K562 (cell line): Measurements from ENCODE around the gene IQCC. TPM values are rescaled to one million over a fixed set of nuclear protein-coding genes. Genes with fewer than 3 reads are reported as not detected.

Experiments used
- ATAC-seq: fragments of 200-7000 bp; cut with Tn5 transposase; 3 replicates; pipeline ENCODE4 v1.9.1; 2020; ENCODE audit warnings: moderate library complexity
- BruUV-seq: library from RNA; stranded (reverse); fragments of 400-500 nt; replicated peaks from 2 replicates; lab custom pipeline; 2021; lab: Mats Ljungman, UMichigan
- CTCF ChIA-PET: fragments of 300-600 bp; formaldehyde crosslinking; extraction: SDS; loops from one replicate; lab custom pipeline; 2021; ENCODE audit warnings: low intra/inter-chr PET ratio; lab: Yijun Ruan, JAX
- POLR2A ChIA-PET: fragments of 300-600, 350-650 bp; sonication (Branson Sonifier 250); formaldehyde crosslinking; extraction: SDS; loops from one replicate; lab custom pipeline; 2021; ENCODE audit warnings: antibody characterized with exemption, inconsistent platforms; lab: Yijun Ruan, JAX
- DNase-seq, 4 experiments: peaks; one replicate each; pipeline versions ENCODE4 v3.0.0 to v3.0.0-alpha.2; 2011 to 2018; ENCODE audit warnings: low spot score in 3 of 4, mixed read lengths in 3 of 4; ENCODE audit errors: extremely low read depth in 1 of 4
- FAIRE-seq: peaks from 2 replicates; lab custom pipeline; 2011; peaks lifted over from hg19 to GRCh38; lab: Jason Lieb, UNC
- H2AFZ ChIP-seq: 2 replicates; pipeline ENCODE4 v1.6.0; 2011; ENCODE audit warnings: low read depth, low read length, control low read depth, inconsistent platforms
- H3K27ac ChIP-seq: fragments of 200-600 bp; 3 replicates; pipeline ENCODE4 v1.8.0; 2011; ENCODE audit warnings: low read depth, mild to moderate bottlenecking, control low read depth, inconsistent platforms, low read length, moderate library complexity, mixed read lengths; ENCODE audit errors: extremely low read depth
- H3K27me3 ChIP-seq, 2 experiments: fragments of 300-600 bp in 1 of 2; 2 replicates in 1 of 2; 3 replicates in 1 of 2; pipeline versions ENCODE4 v1.6.0 to v1.8.0; 2011; ENCODE audit warnings: inconsistent platforms in 2 of 2, low read length in 2 of 2, mild to moderate bottlenecking in 1 of 2, mixed read lengths in 1 of 2, moderate library complexity in 1 of 2; ENCODE audit not compliant: control insufficient read depth in 2 of 2, insufficient read depth in 2 of 2
- H3K36me3 ChIP-seq: fragments of 300-600 bp; 3 replicates; pipeline ENCODE4 v1.8.0; 2011; ENCODE audit warnings: mild to moderate bottlenecking, low read length, inconsistent platforms; ENCODE audit not compliant: control insufficient read depth, insufficient read depth
- H3K4me1 ChIP-seq, 2 experiments: fragments of 200-600 bp in 1 of 2; replicated peaks in 1 of 2; 2 replicates in 1 of 2; 3 replicates in 1 of 2; pipeline versions ENCODE4 v1.5.1 to v1.8.0; 2011; ENCODE audit warnings: inconsistent platforms in 2 of 2, low read length in 2 of 2, mild to moderate bottlenecking in 1 of 2, mixed read lengths in 1 of 2, moderate library complexity in 1 of 2; ENCODE audit not compliant: control insufficient read depth in 2 of 2, insufficient read depth in 2 of 2
- H3K4me2 ChIP-seq: 2 replicates; pipeline ENCODE4 v1.6.1; 2011; ENCODE audit warnings: low read length, control low read depth, inconsistent platforms, mixed read lengths; ENCODE audit not compliant: insufficient read depth
- H3K4me3 ChIP-seq: fragments of 200-600 bp; sonication (generic), shearing (Covaris generic); 2 replicates; pipeline ENCODE4 v1.5.1; 2016; ENCODE audit warnings: control low read depth, inconsistent platforms
- H3K79me2 ChIP-seq: fragments of 200-600 bp; 3 replicates; pipeline ENCODE4 v1.8.0; 2011; ENCODE audit warnings: low read length, inconsistent platforms; ENCODE audit not compliant: control insufficient read depth, insufficient read depth
- H3K9ac ChIP-seq, 2 experiments: 2 replicates each; pipeline versions ENCODE4 v1.6.0 to v1.6.1; 2011; ENCODE audit warnings: low read depth in 2 of 2, low read length in 2 of 2, control low read depth in 1 of 2, inconsistent platforms in 1 of 2, mild to moderate bottlenecking in 1 of 2, mixed read lengths in 1 of 2; ENCODE audit not compliant: insufficient read depth in 1 of 2
- H3K9me1 ChIP-seq: one replicate; pipeline ENCODE4 v1.6.0; 2011; ENCODE audit warnings: inconsistent platforms, mild to moderate bottlenecking, low read length, moderate library complexity; ENCODE audit not compliant: control insufficient read depth, insufficient read depth
- H3K9me3 ChIP-seq: replicated peaks from 2 replicates; pipeline ENCODE4 v1.5.1; 2011; ENCODE audit warnings: low read depth, low read length, inconsistent platforms; ENCODE audit not compliant: control insufficient read depth, insufficient read depth
- H4K20me1 ChIP-seq: replicated peaks from 2 replicates; pipeline ENCODE4 v1.6.1; 2011; ENCODE audit warnings: low read length, inconsistent platforms, mixed read lengths; ENCODE audit not compliant: control insufficient read depth, insufficient read depth
- CEBPB ChIP-seq: fragments of 450-650 bp; IDR thresholded peaks from 2 replicates; pipeline ENCODE4 v1.6.1; 2016; ENCODE audit warnings: missing genetic modification characterization, missing compliant biosample characterization
- CREM ChIP-seq: IDR thresholded peaks from 2 replicates; pipeline ENCODE4 v1.6.1; 2014; ENCODE audit warnings: antibody characterized with exemption, low read depth
- GABPB1 ChIP-seq: sonication (generic); formaldehyde crosslinking; IDR thresholded peaks from 2 replicates; pipeline ENCODE4 v1.8.0; 2022; ENCODE audit warnings: mild to moderate bottlenecking, missing genetic modification reagents
- HDAC1 ChIP-seq, 2 experiments: fragments of 450-650 bp; IDR thresholded peaks; 2 replicates each; pipeline ENCODE4 v1.6.1; 2016 to 2017; ENCODE audit warnings: inconsistent platforms in 1 of 2, mild to moderate bottlenecking in 1 of 2, moderate library complexity in 1 of 2
- MAX ChIP-seq: sonication (generic); formaldehyde crosslinking; IDR thresholded peaks from 2 replicates; pipeline ENCODE4 v1.9.0; 2022; ENCODE audit warnings: mild to moderate bottlenecking, missing genetic modification reagents
- NR2C2 ChIP-seq, 2 experiments: fragments of 200-800 bp in 1 of 2; sonication (Bioruptor generic) in 1 of 2; sonication (generic) in 1 of 2; formaldehyde crosslinking in 1 of 2; IDR thresholded peaks; 2 replicates each; pipeline versions ENCODE4 v1.6.1 to v1.8.0; 2016 to 2022; ENCODE audit warnings: mild to moderate bottlenecking in 1 of 2, missing compliant biosample characterization in 1 of 2, missing genetic modification characterization in 1 of 2, missing genetic modification reagents in 1 of 2
- NUFIP1 ChIP-seq: fragments of 450-650 bp; IDR thresholded peaks from 2 replicates; pipeline ENCODE4 v1.6.1; 2018; ENCODE audit not compliant: partially characterized antibody
- SLC30A9 ChIP-seq: fragments of 250-450 bp; sonication (Bioruptor Pico); IDR thresholded peaks from 2 replicates; pipeline ENCODE4 v1.8.0; 2022; ENCODE audit warnings: mild to moderate bottlenecking, moderate library complexity
- SRSF7 ChIP-seq: fragments of 200-400 bp; formaldehyde crosslinking; optimal IDR thresholded peaks from 2 replicates; pipeline ENCODE3; 2017; ENCODE audit warnings: mild to moderate bottlenecking, low read depth, low read length
- TRIM28 ChIP-seq: fragments of 450-650 bp; IDR thresholded peaks from 2 replicates; pipeline ENCODE4 v1.6.1; 2017
- ZNF184 ChIP-seq: sonication (generic); formaldehyde crosslinking; IDR thresholded peaks from 2 replicates; pipeline ENCODE4 v1.5.0; 2020; ENCODE audit warnings: missing genetic modification reagents
- ZNF79 ChIP-seq: fragments of 250-450 bp; sonication (Bioruptor Pico); IDR thresholded peaks from 2 replicates; pipeline ENCODE4 v1.4.0; 2020; ENCODE audit warnings: low read depth, mild to moderate bottlenecking, moderate library complexity
- WGBS: fragments of 100-300 bp; shearing (Covaris generic); methylation state at CpG from one replicate; pipeline ENCODE4 v1.1.6; 2016; ENCODE audit warnings: low coverage, mixed read lengths; ENCODE audit not compliant: insufficient coverage; ENCODE audit errors: missing lambda C conversion rate; 5-methylcytosine and 5-hydroxymethylcytosine counted together
- in situ Hi-C: fragments of 300-500 bp; cut with MboI; formaldehyde crosslinking; loops from 4 replicates; pipeline ENCODE4 v1.15.0; 2018; ENCODE audit warnings: inconsistent platforms, mixed read lengths
- intact Hi-C: fragments of 100-400 bp; cut with micrococcal nuclease; formaldehyde crosslinking; loops from 2 replicates; pipeline ENCODE4 v1.14.2; 2022
- polyA plus RNA-seq, 8 experiments: library from polyadenylated mRNA; depleted of rRNA in 4 of 8; stranded (reverse) in 5 of 8; unstranded in 3 of 8; fragments of >200 nt; fragmentation: Nextera tagmentation in 2 of 8; fragmentation: Illumina TruSeq in 1 of 8; extraction: Ambion mirVana in 2 of 8; extraction: Trizol in 1 of 8; gene quantifications; 2 replicates each; pipeline versions ENCODE4 v1.2.1 to v1.2.3, GENCODE V29; 2011 to 2014; ENCODE audit warnings: inconsistent platforms in 1 of 8, missing spikeins in 1 of 8
- total RNA-seq, 7 experiments: library from RNA; depleted of rRNA in 6 of 7; stranded (reverse); fragments of >200 nt in 6 of 7; fragmentation: Illumina TruSeq in 2 of 7; extraction: Trizol in 2 of 7; gene quantifications; 2 replicates each; pipeline versions ENCODE4 v1.2.1 to v1.2.3, GENCODE V29; 2011 to 2021; ENCODE audit warnings: low replicate concordance in 1 of 7
- TF ChIP-seq, protein P1 (sequence below): fragments of 450-650 bp; formaldehyde crosslinking; IDR thresholded peaks from 2 replicates; pipeline ENCODE4 v1.4.0; 2020; ENCODE audit warnings: mild to moderate bottlenecking, moderate library complexity
- TF ChIP-seq, protein P2 (sequence below): fragments of 250-450 bp; sonication (Bioruptor Pico); IDR thresholded peaks from 2 replicates; pipeline ENCODE4 v1.8.0; 2021; ENCODE audit warnings: borderline replicate concordance, mild to moderate bottlenecking, moderate library complexity; ENCODE audit not compliant: poor library complexity, severe bottlenecking
- TF ChIP-seq, protein P3 (sequence below): sonication (generic); formaldehyde crosslinking; IDR thresholded peaks from 2 replicates; pipeline ENCODE4 v1.8.0; 2022; ENCODE audit warnings: mild to moderate bottlenecking, missing genetic modification reagents
- TF ChIP-seq, protein P4 (sequence below), 2 experiments: fragments of 450-650 bp; IDR thresholded peaks; 2 replicates each; pipeline ENCODE4 v1.6.1; 2016

IQCC gene
- total and polyA plus RNA-seq, 9 of the 15 experiments (the other 6 are each of a cell fraction or from before 2014, with no cell fraction given), result 8.1 to 16.5 (median 10.7) TPM

DNA sequence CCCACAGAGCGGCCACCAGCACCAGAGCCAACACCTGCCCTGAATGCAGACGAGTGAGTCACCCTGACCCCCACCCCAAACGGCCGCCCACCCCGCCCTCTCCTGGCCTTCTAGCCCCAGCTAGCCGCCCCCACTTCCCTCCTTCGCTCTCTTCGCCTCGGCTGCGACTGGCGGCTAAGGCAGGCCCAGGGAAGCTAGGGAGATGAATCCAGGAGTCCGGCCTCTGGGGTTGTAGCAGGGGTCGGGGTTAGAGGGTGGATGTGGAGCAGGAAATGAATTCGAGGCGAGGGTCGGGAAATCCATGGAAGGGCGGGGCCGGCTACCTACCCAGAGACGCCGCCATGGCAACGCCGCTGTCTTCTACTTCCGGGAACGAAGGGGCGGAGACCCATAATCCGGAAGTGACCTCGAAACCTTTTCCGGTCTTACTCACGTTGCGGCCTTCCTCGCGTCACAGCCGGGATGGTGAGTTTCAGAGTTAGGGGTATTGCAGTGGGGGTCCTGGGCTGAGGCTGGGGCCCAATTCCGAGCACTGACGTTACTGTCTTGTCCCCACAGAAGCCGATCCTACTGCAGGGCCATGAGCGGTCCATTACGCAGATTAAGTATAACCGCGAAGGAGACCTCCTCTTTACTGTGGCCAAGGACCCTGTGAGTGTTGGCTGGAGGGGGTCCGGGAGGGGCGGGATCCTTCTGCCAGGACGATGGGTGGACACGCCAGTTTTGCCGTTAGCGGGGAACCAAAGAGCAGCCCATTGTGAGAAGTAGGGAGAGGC lies 16.7 kb downstream of the IQCC start, which contains the start of the genes EIF3I and TMEM234:
EIF3I (plus strand) TSS at position 428 of the 776 bp plus-strand sequence; CDS start at position 463, 35 bp downstream.
TMEM234 (minus strand) TSS at position 374 of the 776 bp plus-strand sequence; CDS start at position 343, 31 bp downstream.
- peaks cover 19 to 22% of the 10 kb centered on the region in 2 experiments; a peak in 4 of 5 replicates for H3K4me1 ChIP-seq
- peaks cover 50% of the 10 kb centered on the region for H3K36me3 ChIP-seq
- peak; percentile 94 for FAIRE-seq
- under 1% methylated on average over 46 of the region's 46 CpGs for WGBS
- H3K4me2 ChIP-seq, result peak within 1 kb of the TSS; percentile 98
- in situ Hi-C loops, result no loop called here
- intact Hi-C loops, result loop anchor here (2.0 kb wide), 1 partner anchor 95 kb away; no protein-coding TSS in a partner anchor
- peak within 1 kb of the TSS; percentile 80 for H3K4me3 ChIP-seq
- H3K27ac ChIP-seq, result peak within 1 kb of the TSS; percentile 90
- H3K79me2 ChIP-seq, result peaks cover 49% of the 10 kb centered on the region
- peak; percentile 93 to 98 (median 96) for DNase-seq
- H3K27me3 ChIP-seq, result no peaks in the 10 kb centered on the region
- TSS peak; percentile 70 for BruUV-seq
- ChIA-PET CTCF (no interaction called here), POLR2A (interaction anchor here (0.7 to 1.9 kb wide), 3 partner anchors 11 to 43 kb away, joined by 3 to 14 read pairs (median 3); partner anchors contain the start of genes DCDC2B and TXLNA)
- H2AFZ ChIP-seq, result peak within 1 kb of the TSS; percentile 90
- H3K9me1 ChIP-seq, result no peaks in the 10 kb centered on the region
- H3K9me3 ChIP-seq, result no peaks in the 10 kb centered on the region
- peak within 1 kb of the TSS; percentile 94 to 96 for H3K9ac ChIP-seq
- no peaks in the 10 kb centered on the region for H4K20me1 ChIP-seq
- peak; percentile 95 for ATAC-seq
- TF ChIP-seq, protein P1, sequence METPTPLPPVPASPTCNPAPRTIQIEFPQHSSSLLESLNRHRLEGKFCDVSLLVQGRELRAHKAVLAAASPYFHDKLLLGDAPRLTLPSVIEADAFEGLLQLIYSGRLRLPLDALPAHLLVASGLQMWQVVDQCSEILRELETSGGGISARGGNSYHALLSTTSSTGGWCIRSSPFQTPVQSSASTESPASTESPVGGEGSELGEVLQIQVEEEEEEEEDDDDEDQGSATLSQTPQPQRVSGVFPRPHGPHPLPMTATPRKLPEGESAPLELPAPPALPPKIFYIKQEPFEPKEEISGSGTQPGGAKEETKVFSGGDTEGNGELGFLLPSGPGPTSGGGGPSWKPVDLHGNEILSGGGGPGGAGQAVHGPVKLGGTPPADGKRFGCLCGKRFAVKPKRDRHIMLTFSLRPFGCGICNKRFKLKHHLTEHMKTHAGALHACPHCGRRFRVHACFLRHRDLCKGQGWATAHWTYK (CRISPR knock-in tag), result no peak
- no peak for TF ChIP-seq ZNF184 (CRISPR knock-in tag)
- TF ChIP-seq SLC30A9, result no peak
- peak; percentile 94 for TF ChIP-seq GABPB1 (CRISPR knock-in tag)
- peak; percentile 73 to 96; a peak in 3 of 4 replicates for TF ChIP-seq HDAC1 (IDR thresholded peaks at IDR 0.05)
- TF ChIP-seq MAX (CRISPR knock-in tag), result no peak
- TF ChIP-seq, protein P2, sequence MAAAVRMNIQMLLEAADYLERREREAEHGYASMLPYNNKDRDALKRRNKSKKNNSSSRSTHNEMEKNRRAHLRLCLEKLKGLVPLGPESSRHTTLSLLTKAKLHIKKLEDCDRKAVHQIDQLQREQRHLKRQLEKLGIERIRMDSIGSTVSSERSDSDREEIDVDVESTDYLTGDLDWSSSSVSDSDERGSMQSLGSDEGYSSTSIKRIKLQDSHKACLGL (CRISPR knock-in tag), result peak; percentile 14
- TF ChIP-seq ZNF79 (CRISPR knock-in tag), result no peak
- TF ChIP-seq NUFIP1, result no peak
- no peak for TF ChIP-seq TRIM28
- TF ChIP-seq, protein P3, sequence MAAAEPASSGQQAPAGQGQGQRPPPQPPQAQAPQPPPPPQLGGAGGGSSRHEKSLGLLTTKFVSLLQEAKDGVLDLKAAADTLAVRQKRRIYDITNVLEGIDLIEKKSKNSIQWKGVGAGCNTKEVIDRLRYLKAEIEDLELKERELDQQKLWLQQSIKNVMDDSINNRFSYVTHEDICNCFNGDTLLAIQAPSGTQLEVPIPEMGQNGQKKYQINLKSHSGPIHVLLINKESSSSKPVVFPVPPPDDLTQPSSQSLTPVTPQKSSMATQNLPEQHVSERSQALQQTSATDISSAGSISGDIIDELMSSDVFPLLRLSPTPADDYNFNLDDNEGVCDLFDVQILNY (CRISPR knock-in tag), result no peak
- TF ChIP-seq SRSF7, result no peak
- peak; percentile 91 for TF ChIP-seq CREM
- TF ChIP-seq CEBPB (tag), result no peak
- TF ChIP-seq, protein P4, sequence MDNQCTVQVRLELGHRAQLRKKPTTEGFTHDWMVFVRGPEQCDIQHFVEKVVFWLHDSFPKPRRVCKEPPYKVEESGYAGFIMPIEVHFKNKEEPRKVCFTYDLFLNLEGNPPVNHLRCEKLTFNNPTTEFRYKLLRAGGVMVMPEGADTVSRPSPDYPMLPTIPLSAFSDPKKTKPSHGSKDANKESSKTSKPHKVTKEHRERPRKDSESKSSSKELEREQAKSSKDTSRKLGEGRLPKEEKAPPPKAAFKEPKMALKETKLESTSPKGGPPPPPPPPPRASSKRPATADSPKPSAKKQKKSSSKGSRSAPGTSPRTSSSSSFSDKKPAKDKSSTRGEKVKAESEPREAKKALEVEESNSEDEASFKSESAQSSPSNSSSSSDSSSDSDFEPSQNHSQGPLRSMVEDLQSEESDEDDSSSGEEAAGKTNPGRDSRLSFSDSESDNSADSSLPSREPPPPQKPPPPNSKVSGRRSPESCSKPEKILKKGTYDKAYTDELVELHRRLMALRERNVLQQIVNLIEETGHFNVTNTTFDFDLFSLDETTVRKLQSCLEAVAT (IDR thresholded peaks at IDR 0.05), result 0 out of 4 replicates have a peak, but pooled peaks of 1 of the 2 experiments have one; percentile 8
- TF ChIP-seq NR2C2 (CRISPR knock-in tag; IDR thresholded peaks at IDR 0.05), result peak; percentile 94
- peak; percentile 99 for TF ChIP-seq NR2C2 (tag; IDR thresholded peaks at IDR 0.05)
